Measurements from ENCODE around the gene FHOD1. TPM values are rescaled to one million over a fixed set of nuclear protein-coding genes. Genes with fewer than 3 reads are reported as not detected.

Gene FHOD1
- total and polyA plus RNA-seq, 2 of the 13 experiments (the other 11 are each of a cell fraction or from before 2014, with no cell fraction given) = 20.0 to 20.8 TPM

- TF ChIP-seq ARID3A (IDR thresholded peaks at IDR 0.05; ENCODE audit: low read depth, low read length) (no peak), NRL (CRISPR knock-in tag; IDR thresholded peaks at IDR 0.05; ENCODE audit: borderline replicate concordance) (no peak; the same call in none of the 2 replicates), ZNF33B (CRISPR knock-in tag; IDR thresholded peaks at IDR 0.05) (peak; percentile 73; the same call in 1 of the 2 replicates), NFKBIZ (CRISPR knock-in tag; IDR thresholded peaks at IDR 0.05) (peak; percentile 42; the same call in 1 of the 2 replicates), NCOA2 (CRISPR knock-in tag; IDR thresholded peaks at IDR 0.05) (peak; percentile 35; the same call in 1 of the 2 replicates), SIN3B (IDR thresholded peaks at IDR 0.05; ENCODE audit: low read length) (no peak), ZNF382 (CRISPR knock-in tag; IDR thresholded peaks at IDR 0.05; ENCODE audit: borderline replicate concordance) (no peak), ZNF460 (CRISPR knock-in tag; IDR thresholded peaks at IDR 0.05; ENCODE audit: borderline replicate concordance) (no peak; the same call in 1 of the 2 replicates), ZBTB20 (CRISPR knock-in tag; IDR thresholded peaks at IDR 0.05; ENCODE audit: borderline replicate concordance, low read depth) (peak; percentile 7; the same call in 1 of the 2 replicates), HNF4G (IDR thresholded peaks at IDR 0.05; ENCODE audit: borderline replicate concordance, low read depth, low read length) (no peak), HNF4G (CRISPR knock-in tag; IDR thresholded peaks at IDR 0.05; ENCODE audit: borderline replicate concordance, low read depth) (no peak), TFE3 (CRISPR knock-in tag; IDR thresholded peaks at IDR 0.05) (0 out of 2 replicates have a peak, but pooled peaks have one; percentile 23), ZNF264 (CRISPR knock-in tag; IDR thresholded peaks at IDR 0.05) (peak; percentile 15; the same call in 1 of the 2 replicates), ZNF282 (IDR thresholded peaks at IDR 0.05; ENCODE audit: partially characterized antibody) (no peak), RARG (CRISPR knock-in tag; IDR thresholded peaks at IDR 0.05; ENCODE audit: low read depth) (no peak), ZNF674 (CRISPR knock-in tag; IDR thresholded peaks at IDR 0.05; ENCODE audit: low read depth) (0 out of 2 replicates have a peak, but pooled peaks have one; percentile 19), IKZF4 (CRISPR knock-in tag; IDR thresholded peaks at IDR 0.05; ENCODE audit: borderline replicate concordance, low read depth, not compliant biosample characterization) (no peak), CEBPG (CRISPR knock-in tag; IDR thresholded peaks at IDR 0.05) (peak; percentile 95), KLF13 (CRISPR knock-in tag; IDR thresholded peaks at IDR 0.05) (peak; percentile 43; the same call in 1 of the 2 replicates), STAG1 (CRISPR knock-in tag; IDR thresholded peaks at IDR 0.05) (0 out of 2 replicates have a peak, but pooled peaks have one; percentile 15), ZNF704 (CRISPR knock-in tag; IDR thresholded peaks at IDR 0.05; ENCODE audit: borderline replicate concordance) (peak; percentile 22; the same call in 1 of the 2 replicates), ZNF784 (CRISPR knock-in tag; IDR thresholded peaks at IDR 0.05; ENCODE audit: borderline replicate concordance) (peak; percentile 95), MEIS2 (CRISPR knock-in tag; IDR thresholded peaks at IDR 0.05) (no peak)
These were observed 63.4 kb downstream of the FHOD1 start, which contains the start of gene MATCAP1 (continued) for GRCh38 chr16:67183627-67184452.
